Panc1 (cell line): ENCODE measurements around the gene MAGI1.

Source experiments
- CTCF ChIP-seq: fragments of 450-650 bp; IDR thresholded peaks from 2 replicates; pipeline ENCODE4 v1.5.1; 2017; ENCODE audit warnings: mild to moderate bottlenecking
- POLR2AphosphoS5 ChIP-seq: IDR thresholded peaks from 2 replicates; pipeline ENCODE4 v1.6.1; 2012; ENCODE audit warnings: mild to moderate bottlenecking, low read depth, low read length, moderate library complexity
- REST ChIP-seq, 2 experiments: IDR thresholded peaks; 2 replicates each; pipeline ENCODE4 v1.6.1; 2011 to 2012; ENCODE audit warnings: low read depth in 2 of 2, control low read depth in 1 of 2, low read length in 1 of 2, mild to moderate bottlenecking in 1 of 2, moderate library complexity in 1 of 2; ENCODE audit not compliant: insufficient read depth in 1 of 2
- SIN3A ChIP-seq: IDR thresholded peaks from 2 replicates; pipeline ENCODE4 v1.6.1; 2012; ENCODE audit warnings: low read depth, mild to moderate bottlenecking, low read length, moderate library complexity, borderline replicate concordance; ENCODE audit not compliant: insufficient read depth
- TCF7L2 ChIP-seq: IDR thresholded peaks from 2 replicates; pipeline ENCODE4 v1.6.1; 2011; ENCODE audit warnings: mild to moderate bottlenecking, low read depth, low read length, inconsistent platforms

GRCh38 chr3:65877160-65877559, 161.6 kb downstream of the MAGI1 start:
- TF ChIP-seq CTCF (no peak), POLR2AphosphoS5 (no peak), REST (IDR thresholded peaks at IDR 0.05; ENCODE audit: insufficient read depth in 1 of 2, low read depth in 2 of 2, low read length in 1 of 2) (no peak), SIN3A (no peak), TCF7L2 (no peak)
